Upper lobe of left lung (tissue), 4 donors: Measurements from ENCODE around the gene ANP32A.

ENCODE experiments used
- POLR2A ChIP-seq, 4 donors: fragments of 450-650 bp; IDR thresholded peaks; one replicate each; pipeline ENCODE4 v1.5.1; 2016 to 2017; ENCODE audit warnings: antibody characterized with exemption in 4 of 4, mild to moderate bottlenecking in 2 of 4
- POLR2AphosphoS5 ChIP-seq, 2 donors: sonication (generic); formaldehyde crosslinking; IDR thresholded peaks; one replicate each; pipeline ENCODE4 v1.5.1; 2017; ENCODE audit warnings: antibody characterized with exemption in 2 of 2
- TF ChIP-seq, protein P1 (sequence below), 6 experiments: fragments of 450-650 bp in 4 of 6; fragments of 200-600 bp in 2 of 6; sonication (generic) in 2 of 6; IDR thresholded peaks; one replicate each; pipeline ENCODE4 v1.5.1; 2016 to 2019; ENCODE audit warnings: antibody characterized with exemption in 6 of 6

- TF ChIP-seq, protein P1, sequence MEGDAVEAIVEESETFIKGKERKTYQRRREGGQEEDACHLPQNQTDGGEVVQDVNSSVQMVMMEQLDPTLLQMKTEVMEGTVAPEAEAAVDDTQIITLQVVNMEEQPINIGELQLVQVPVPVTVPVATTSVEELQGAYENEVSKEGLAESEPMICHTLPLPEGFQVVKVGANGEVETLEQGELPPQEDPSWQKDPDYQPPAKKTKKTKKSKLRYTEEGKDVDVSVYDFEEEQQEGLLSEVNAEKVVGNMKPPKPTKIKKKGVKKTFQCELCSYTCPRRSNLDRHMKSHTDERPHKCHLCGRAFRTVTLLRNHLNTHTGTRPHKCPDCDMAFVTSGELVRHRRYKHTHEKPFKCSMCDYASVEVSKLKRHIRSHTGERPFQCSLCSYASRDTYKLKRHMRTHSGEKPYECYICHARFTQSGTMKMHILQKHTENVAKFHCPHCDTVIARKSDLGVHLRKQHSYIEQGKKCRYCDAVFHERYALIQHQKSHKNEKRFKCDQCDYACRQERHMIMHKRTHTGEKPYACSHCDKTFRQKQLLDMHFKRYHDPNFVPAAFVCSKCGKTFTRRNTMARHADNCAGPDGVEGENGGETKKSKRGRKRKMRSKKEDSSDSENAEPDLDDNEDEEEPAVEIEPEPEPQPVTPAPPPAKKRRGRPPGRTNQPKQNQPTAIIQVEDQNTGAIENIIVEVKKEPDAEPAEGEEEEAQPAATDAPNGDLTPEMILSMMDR (IDR thresholded peaks at IDR 0.05) = no peak
- TF ChIP-seq POLR2A (IDR thresholded peaks at IDR 0.05) (no peak), POLR2AphosphoS5 (IDR thresholded peaks at IDR 0.05) (no peak)
Measured at GRCh38 chr15:68763063-68763462, 57.6 kb downstream of the ANP32A start.
